ENCODE results near the gene EWSR1.

DNA sequence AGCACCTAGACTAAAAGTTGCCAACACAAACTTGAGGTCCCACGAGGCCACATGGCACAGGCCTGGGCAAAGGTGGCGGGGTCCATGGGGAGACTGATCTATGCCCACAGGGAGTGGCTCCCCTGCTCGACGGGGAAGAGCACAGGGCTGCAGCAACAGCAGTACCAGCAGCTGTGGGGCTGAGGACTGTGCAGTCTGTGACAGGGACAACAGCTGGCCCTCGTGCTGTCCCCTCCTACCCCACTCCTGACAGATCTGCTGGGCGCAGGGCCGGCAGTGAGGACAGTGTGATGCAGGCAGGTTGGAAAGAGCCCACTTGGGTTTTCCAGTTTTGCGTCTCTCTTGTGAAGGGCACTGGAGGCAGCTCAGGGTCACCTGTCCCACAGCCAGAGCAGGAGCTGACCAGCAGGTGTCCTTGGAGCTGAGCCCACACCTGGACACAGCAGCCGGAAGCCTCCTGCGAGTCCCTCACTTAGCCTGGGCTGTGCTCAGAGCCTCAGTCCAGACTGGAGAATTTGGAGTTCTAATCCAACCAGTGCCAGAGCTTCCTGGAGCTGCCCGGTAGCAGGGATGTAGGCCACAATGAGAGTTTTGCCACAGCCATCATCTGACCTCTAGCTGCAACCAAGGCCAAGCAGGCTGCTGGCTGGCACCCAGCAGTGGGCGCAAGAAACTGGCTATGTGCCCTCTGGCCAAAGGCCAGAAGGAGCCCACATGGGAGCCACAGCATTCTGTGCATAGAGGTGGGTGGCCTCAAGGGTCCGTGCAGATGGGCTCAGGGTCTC is 34.8 kb downstream of the EWSR1 start:
- TF ChIP-seq, protein P1, sequence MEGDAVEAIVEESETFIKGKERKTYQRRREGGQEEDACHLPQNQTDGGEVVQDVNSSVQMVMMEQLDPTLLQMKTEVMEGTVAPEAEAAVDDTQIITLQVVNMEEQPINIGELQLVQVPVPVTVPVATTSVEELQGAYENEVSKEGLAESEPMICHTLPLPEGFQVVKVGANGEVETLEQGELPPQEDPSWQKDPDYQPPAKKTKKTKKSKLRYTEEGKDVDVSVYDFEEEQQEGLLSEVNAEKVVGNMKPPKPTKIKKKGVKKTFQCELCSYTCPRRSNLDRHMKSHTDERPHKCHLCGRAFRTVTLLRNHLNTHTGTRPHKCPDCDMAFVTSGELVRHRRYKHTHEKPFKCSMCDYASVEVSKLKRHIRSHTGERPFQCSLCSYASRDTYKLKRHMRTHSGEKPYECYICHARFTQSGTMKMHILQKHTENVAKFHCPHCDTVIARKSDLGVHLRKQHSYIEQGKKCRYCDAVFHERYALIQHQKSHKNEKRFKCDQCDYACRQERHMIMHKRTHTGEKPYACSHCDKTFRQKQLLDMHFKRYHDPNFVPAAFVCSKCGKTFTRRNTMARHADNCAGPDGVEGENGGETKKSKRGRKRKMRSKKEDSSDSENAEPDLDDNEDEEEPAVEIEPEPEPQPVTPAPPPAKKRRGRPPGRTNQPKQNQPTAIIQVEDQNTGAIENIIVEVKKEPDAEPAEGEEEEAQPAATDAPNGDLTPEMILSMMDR (IDR thresholded peaks at IDR 0.05) = peak in 1 of 5 experiments; percentile 13
- TF ChIP-seq POLR2A (IDR thresholded peaks at IDR 0.05) (no peak), EP300 (IDR thresholded peaks at IDR 0.05) (no peak)
